Subcutaneous abdominal adipose tissue (tissue), 5 donors: ENCODE measurements around the gene GRM6.

ENCODE experiments used
- H3K27ac ChIP-seq: one replicate; pipeline ENCODE4 v1.7.0; 2013; ENCODE audit warnings: low read depth, mild to moderate bottlenecking, inconsistent platforms, low read length, moderate library complexity
- H3K27me3 ChIP-seq, 5 donors: one replicate each; pipeline ENCODE4 v1.7.0; 2013; ENCODE audit warnings: low read length in 5 of 5, inconsistent platforms in 1 of 5; ENCODE audit not compliant: control insufficient read depth in 5 of 5, insufficient read depth in 4 of 5
- H3K36me3 ChIP-seq, 5 donors: one replicate each; pipeline ENCODE4 v1.7.0; 2013; ENCODE audit warnings: low read length in 5 of 5; ENCODE audit not compliant: control insufficient read depth in 5 of 5, insufficient read depth in 5 of 5
- H3K4me1 ChIP-seq, 5 donors: one replicate each; pipeline ENCODE4 v1.7.0; 2013; ENCODE audit warnings: low read length in 5 of 5, mild to moderate bottlenecking in 3 of 5, moderate library complexity in 1 of 5; ENCODE audit not compliant: control insufficient read depth in 5 of 5, insufficient read depth in 5 of 5
- H3K4me3 ChIP-seq, 5 donors: one replicate each; pipeline ENCODE4 v1.7.0; 2013; ENCODE audit warnings: low read length in 5 of 5, low read depth in 1 of 5
- H3K9ac ChIP-seq, 5 donors: one replicate each; pipeline ENCODE4 v1.7.0; 2013; ENCODE audit warnings: low read length in 5 of 5, mild to moderate bottlenecking in 4 of 5, moderate library complexity in 3 of 5
- H3K9me3 ChIP-seq, 5 donors: one replicate each; pipeline ENCODE4 v1.7.0; 2013; ENCODE audit warnings: low read length in 5 of 5; ENCODE audit not compliant: control insufficient read depth in 5 of 5
- donor health status: healthy.
- donor health status: healthy.
- donor health status: healthy.
- donor health status: healthy.
- donor health status: healthy.

The GRM6 gene

DNA sequence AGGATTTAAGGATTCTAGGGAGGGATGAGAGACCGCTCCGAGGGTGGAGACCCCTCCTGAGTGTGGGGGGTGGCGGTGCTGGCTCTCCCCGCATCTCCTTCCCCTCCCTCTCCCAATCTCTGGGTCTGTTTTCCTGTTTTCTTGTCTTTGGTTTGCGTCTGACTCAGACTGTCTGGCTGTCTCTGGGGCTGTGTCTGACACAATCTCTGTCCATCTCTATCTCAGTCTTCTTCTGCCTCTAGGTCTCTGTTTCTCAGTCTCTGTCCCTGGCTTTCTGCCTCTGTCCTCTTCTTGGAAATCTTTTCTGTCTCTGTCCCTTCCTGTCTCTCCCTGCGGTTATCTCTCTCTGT lies 196 bp upstream of the GRM6 start:
- Histone ChIP-seq H3K9ac (no peak overlapping the region), H3K27ac (no peak overlapping the region), H3K4me3 (no peak overlapping the region), H3K36me3 (no peaks in the 10 kb centered on the region), H3K9me3 (peaks cover 0 to 8% (median 7%) of the 10 kb centered on the region in 5 donors), H3K27me3 (peaks cover 8 to 45% (median 27%) of the 10 kb centered on the region in 5 donors), H3K4me1 (peaks cover 0 to 3% (median 0%) of the 10 kb centered on the region in 5 donors)

DNA sequence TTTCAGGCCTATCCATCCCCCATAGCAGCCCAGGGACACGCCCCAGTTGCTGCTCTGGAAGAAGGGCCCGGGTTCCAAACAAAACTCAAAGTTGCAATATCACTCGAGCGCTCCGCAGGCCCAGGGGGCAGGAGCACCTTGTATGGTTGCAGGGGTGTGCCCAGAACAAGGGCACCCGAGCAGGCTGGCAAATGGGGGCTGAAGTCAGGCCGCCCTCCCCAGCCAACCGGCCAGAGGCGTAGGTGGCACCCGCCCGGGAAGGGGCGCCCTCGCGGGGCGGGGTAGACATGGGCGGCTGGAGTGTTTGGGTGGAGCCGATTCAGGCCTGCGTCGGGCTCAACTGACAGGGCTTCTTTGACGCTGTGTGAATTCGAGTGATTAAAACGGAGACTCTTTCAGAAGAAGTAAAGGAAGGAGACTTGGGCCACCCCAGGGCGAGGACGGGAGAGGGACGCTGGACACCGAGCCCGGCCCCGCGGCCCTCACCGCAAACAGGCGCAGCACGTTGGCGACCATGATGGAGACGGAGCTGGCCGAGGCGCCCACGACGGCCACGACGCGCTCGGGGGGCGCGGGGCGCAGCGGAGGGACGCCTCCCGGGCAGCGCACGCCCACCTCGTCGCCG lies 1.1 kb downstream of the GRM6 start:
- no peaks in the 10 kb centered on the region for H3K36me3 ChIP-seq
- no peak overlapping the region for H3K4me3 ChIP-seq
- peaks cover 3 to 20% (median 19%) of the 10 kb centered on the region in 5 donors for H3K9me3 ChIP-seq
- peaks cover 8 to 45% (median 27%) of the 10 kb centered on the region in 5 donors for H3K27me3 ChIP-seq
- H3K4me1 ChIP-seq = peaks cover 0 to 3% (median 0%) of the 10 kb centered on the region in 5 donors
- no peak overlapping the region for H3K9ac ChIP-seq
- H3K27ac ChIP-seq = no peak overlapping the region

DNA sequence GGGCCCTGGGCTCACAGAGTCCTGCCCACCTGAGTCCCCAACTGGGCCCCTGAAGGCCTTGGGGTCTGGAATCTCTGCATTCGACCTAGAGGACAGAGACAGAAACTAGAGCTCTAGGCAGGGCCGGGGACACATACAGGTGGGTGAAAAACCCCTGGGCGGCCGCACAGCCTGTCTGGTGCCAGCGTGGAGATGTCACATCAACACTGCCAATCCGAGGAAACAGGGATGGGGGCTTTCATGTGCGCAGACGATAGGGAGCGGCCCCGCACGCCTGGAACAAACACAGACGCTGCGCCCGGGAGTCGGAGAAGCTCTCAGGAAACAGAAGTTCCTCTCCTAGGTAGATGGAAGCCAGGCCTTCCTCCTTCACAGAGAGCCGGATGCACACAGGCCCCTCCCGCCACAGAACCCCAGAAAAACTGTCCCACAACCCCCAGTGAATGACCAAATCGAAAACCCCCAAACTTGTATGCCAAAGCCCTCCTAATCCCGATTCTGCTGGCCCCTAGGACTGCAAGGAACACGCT lies 1.8 kb downstream of the GRM6 start:
- Histone ChIP-seq H3K9me3 (peaks cover 3 to 27% (median 21%) of the 10 kb centered on the region in 5 donors), H3K4me1 (peaks cover 0 to 3% (median 0%) of the 10 kb centered on the region in 5 donors), H3K27me3 (peaks cover 8 to 45% (median 27%) of the 10 kb centered on the region in 5 donors), H3K36me3 (no peaks in the 10 kb centered on the region), H3K9ac (no peak overlapping the region), H3K27ac (no peak overlapping the region), H3K4me3 (no peak overlapping the region)

DNA sequence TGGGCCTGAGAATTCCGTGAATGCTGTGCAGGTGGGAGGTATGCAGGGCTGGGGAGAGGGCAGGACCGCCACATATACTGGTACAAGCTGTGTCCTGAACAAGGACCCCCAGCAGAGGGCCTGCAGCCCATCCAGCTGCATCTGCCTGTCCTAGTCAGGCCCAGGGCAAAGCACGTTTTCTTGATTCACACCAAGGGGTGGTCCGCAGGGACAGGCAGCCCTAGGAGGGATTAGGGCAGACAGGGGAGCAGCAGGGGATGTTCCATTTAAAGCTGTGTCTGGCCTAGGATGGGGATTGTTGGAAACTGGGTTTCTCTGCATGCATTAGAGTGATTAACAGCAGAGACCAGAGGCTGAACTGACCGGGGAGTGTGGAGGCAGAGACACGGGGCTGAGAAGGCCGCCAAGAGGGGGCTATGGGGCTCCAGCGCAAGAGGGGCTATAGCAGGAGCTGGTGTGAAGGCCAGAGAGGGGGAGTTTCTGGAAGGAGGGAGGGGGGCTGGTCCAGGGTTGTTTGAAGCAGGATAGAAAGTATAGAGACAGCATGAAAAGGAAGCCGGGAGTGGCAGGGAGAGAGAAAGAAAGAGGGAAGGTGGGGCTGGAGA lies 2.7 kb downstream of the GRM6 start:
- Histone ChIP-seq H3K27me3 (peaks cover 8 to 45% (median 27%) of the 10 kb centered on the region in 5 donors), H3K27ac (no peak overlapping the region), H3K36me3 (no peaks in the 10 kb centered on the region), H3K9ac (no peak overlapping the region), H3K9me3 (peaks cover 3 to 32% (median 25%) of the 10 kb centered on the region in 5 donors), H3K4me1 (peaks cover 0 to 3% (median 0%) of the 10 kb centered on the region in 5 donors), H3K4me3 (no peak overlapping the region)

DNA sequence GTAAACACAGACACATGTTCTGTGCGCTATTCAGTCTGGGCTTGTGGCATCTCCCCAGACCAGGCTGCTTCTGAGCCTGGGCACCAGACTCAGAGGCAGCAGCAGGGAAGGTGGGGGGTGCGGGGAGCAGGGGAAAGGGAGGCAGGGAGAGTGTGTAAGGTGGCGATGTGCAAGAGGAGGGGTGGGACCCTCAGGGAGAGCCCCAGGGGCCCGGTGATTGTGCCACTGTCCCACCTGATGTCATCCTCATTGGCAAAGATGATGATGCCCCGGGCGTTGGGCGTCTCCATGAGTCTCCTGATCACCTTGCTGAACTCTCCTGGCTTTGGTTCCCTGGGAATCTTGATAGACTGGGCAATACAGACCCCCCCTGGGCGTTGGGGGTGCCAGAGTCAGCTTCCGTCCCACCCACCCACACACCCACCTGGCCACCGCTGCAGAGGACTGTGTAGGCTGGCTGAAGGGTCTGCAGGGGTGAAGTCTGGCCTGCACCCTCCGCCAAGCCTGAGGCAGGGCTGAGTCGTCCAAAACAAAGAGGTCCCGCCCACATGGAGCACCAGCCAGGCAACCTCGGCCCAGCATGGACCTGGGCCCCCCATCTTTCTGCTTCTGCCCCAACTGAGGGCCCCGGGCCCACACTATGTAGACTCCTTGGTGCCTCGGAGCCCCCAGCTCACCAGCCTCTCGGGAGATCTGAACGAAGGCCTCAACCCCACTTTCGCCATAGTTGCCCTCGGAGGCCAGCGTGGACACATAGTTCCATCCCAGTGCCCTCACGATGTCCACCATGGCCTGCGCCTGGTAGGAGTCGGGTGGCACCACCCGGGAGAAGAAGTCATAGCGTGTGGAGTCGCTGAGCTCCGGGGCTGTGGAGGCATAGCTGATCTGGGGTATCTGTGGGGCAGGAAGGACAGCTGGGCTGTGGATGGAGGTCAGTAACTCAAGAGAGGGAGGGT lies 3.7 kb downstream of the GRM6 start:
- Histone ChIP-seq H3K4me1 (peaks cover 0 to 3% (median 0%) of the 10 kb centered on the region in 5 donors), H3K4me3 (no peak overlapping the region), H3K27ac (no peak overlapping the region), H3K36me3 (no peaks in the 10 kb centered on the region), H3K27me3 (peaks cover 8 to 41% (median 22%) of the 10 kb centered on the region in 5 donors), H3K9me3 (peaks cover 3 to 41% (median 35%) of the 10 kb centered on the region in 5 donors), H3K9ac (no peak overlapping the region)

DNA sequence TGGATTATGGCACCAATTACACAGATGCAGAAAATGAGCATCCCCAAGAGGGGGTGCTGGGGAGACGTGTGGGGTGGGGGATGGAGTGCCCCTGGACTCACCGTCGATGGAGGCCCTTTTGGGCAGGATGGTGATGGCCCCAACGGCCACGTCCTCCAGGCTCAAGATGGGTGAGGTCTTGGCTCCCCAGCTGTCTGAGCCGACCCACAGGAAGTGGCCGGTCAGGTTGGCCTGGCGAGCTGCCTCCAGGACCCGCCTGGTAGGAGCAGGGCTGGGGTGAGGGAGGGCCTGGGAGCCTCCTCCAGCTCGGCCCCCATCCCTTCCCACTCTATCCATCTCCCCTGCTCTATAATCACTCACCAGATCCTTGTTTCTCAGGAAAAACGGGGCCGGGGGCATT lies 4.6 kb downstream of the GRM6 start:
- Histone ChIP-seq H3K27me3 (peaks cover 4 to 31% (median 14%) of the 10 kb centered on the region in 5 donors), H3K9ac (no peak overlapping the region), H3K4me1 (peaks cover 0 to 3% (median 0%) of the 10 kb centered on the region in 5 donors), H3K36me3 (no peaks in the 10 kb centered on the region), H3K9me3 (peaks cover 3 to 50% (median 44%) of the 10 kb centered on the region in 5 donors), H3K4me3 (no peak overlapping the region), H3K27ac (no peak overlapping the region)

DNA sequence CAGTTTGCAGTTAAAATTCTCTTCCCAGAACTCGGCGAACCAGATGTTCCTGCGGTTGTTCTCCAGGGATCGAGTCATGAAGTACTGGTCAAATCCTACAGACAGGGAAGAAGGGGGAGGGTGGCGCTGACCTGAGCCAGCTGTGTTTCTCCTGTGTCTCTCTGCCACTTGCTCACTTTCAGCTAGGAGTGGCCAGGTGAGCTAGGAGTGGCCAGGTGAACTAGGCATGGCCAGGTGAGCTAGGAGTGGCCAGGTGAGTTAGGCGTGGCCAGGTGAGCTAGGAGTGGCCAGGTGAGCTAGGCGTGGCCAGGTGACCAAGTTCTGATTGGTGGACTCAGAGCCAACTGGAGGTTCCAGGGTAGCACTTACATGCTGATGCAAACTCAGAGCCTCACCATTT lies 5.8 kb downstream of the GRM6 start:
- H3K4me3 ChIP-seq = peak overlapping the region in 1 of 5 donors; percentile 0
- H3K27me3 ChIP-seq = peaks cover 3 to 24% (median 11%) of the 10 kb centered on the region in 5 donors
- no peak overlapping the region for H3K9ac ChIP-seq
- H3K4me1 ChIP-seq = peaks cover 0 to 2% (median 0%) of the 10 kb centered on the region in 5 donors
- H3K36me3 ChIP-seq = no peaks in the 10 kb centered on the region
- no peak overlapping the region for H3K27ac ChIP-seq
- peaks cover 7 to 58% (median 53%) of the 10 kb centered on the region in 5 donors for H3K9me3 ChIP-seq

DNA sequence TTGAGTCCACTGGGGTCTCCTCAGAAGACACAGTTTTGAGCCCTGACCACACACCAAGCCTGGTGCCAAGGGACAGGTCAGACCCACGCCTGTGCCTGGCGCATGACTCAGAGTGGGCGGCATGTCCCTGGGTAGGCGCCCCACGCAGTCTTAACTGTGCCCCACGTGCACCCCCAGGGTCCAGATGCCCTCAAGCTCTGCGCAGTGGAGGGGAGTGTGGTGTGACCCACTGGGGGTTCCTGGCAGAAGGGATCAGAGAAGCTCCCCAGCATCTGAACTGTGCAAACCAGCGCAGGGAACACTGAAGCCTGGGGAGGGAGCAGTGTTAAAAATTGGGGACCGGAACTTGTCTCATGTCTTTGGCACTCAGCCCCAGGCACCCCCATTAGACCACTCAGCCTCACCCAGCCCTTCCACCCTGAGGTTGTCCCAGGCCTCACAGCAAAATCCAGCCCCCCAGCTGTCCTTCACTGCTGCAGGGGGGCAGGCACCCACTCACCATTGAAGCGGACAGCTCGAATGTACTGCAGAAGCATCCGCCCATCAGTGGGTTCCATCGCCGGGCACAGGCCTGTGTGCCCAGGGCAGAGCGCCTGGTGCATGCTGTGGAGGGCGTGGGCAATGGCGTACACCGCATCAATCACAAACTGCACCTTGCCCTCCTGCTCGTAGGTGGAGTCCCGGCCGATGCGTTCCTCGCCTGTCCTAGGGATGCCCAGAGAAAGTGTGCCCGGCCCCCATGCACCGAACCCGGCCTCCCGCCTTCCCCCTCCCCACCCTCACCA lies 6.5 kb downstream of the GRM6 start:
- Histone ChIP-seq H3K27me3 (peaks cover 2 to 17% (median 7%) of the 10 kb centered on the region in 5 donors), H3K4me1 (no peaks in the 10 kb centered on the region), H3K36me3 (no peaks in the 10 kb centered on the region), H3K9me3 (peaks cover 7 to 64% (median 60%) of the 10 kb centered on the region in 5 donors), H3K27ac (no peak overlapping the region), H3K9ac (no peak overlapping the region), H3K4me3 (no peak overlapping the region)

DNA sequence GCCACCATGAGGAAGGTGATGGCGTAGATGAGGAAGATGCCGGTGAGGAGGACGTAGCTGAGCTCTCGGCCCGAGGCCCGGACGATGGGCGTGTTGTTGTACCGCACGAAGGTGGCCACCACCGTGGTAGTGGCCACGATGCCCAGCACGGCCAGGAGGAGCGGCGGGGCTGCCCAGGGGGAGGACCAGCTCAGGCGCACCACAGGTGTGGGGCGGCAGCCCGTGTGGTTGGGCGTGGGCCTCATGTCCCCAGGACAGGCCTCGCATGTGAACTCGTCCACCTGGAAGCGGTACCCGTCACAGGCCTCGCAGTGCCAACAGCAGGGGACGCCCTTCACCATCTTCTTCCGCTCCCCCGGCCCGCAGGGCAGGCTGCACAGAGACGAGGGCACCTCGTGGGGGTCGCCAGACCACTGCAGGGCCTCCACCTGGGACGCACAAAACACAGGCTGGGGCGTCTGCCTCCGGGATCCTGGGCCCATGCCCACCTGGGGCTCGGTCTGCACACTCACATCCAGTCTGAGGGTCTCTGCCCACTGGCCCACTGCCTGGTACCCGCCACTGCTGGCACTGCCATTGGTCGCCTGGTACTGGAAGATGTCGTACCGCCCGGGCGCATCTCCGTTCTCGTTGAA lies 8.7 kb downstream of the GRM6 start:
- H3K4me3 ChIP-seq = peak overlapping the region in 2 of 5 donors; percentile 12 to 20
- H3K4me1 ChIP-seq = no peaks in the 10 kb centered on the region
- no peak overlapping the region for H3K27ac ChIP-seq
- H3K36me3 ChIP-seq = no peaks in the 10 kb centered on the region
- H3K9me3 ChIP-seq = peaks cover 7 to 79% (median 75%) of the 10 kb centered on the region in 5 donors
- no peak overlapping the region for H3K9ac ChIP-seq
- H3K27me3 ChIP-seq = no peaks in the 10 kb centered on the region
